H7 (cell line): ENCODE results near the gene PTPRN2. TPM values are rescaled to one million over a fixed set of nuclear protein-coding genes. Genes with fewer than 3 reads are reported as not detected.

Experiments used
- DNase-seq: peaks from one replicate; pipeline ENCODE4 v3.0.0; 2012
- H3K27me3 ChIP-seq: 2 replicates; pipeline ENCODE4 v1.6.0; 2011; ENCODE audit warnings: mild to moderate bottlenecking, low read length; ENCODE audit not compliant: control insufficient read depth, insufficient read depth
- H3K36me3 ChIP-seq: replicated peaks from 2 replicates; pipeline ENCODE4 v1.5.1; 2011; ENCODE audit warnings: low read length; ENCODE audit not compliant: control insufficient read depth, insufficient read depth
- H3K4me3 ChIP-seq: 2 replicates; pipeline ENCODE4 v1.5.1; 2011; ENCODE audit warnings: low read depth, mild to moderate bottlenecking, control low read depth, low read length, moderate library complexity; ENCODE audit not compliant: insufficient read depth
- total RNA-seq: library from RNA; depleted of rRNA; stranded (reverse); fragments of >200 nt; shearing (Covaris generic); gene quantifications from 2 replicates; pipeline ENCODE4 v1.2.3, GENCODE V29; 2014

Gene PTPRN2
- total RNA-seq, 1 experiment from 2014 or later, result 0.80 TPM

GRCh38 chr7:157544980-157545680 is 1042.5 kb downstream of the PTPRN2 start:
- DNase-seq, result no peak
- Histone ChIP-seq H3K4me3 (no peak overlapping the region), H3K36me3 (no peaks in the 10 kb centered on the region), H3K27me3 (no peaks in the 10 kb centered on the region)

DNA sequence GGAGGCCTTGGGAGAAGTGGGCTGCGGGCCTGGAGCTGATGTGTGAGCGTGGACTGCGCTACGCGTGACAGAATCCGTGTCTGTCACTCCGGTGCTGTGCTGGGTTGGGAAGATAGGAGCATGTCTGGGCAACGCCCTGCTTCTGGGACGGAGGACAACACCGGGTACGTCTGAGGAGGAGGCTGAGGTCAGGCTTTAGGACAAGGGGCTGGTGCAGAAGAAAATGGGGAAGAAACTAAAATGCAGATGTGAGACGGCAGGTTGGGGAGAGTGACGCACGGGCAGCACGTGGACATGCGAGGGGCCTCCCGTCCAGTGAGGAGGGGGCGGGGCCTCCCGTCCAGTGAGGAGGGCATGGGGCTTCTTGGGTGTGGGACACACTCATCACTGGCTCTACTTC is 1043.4 kb downstream of the PTPRN2 start:
- no peaks in the 10 kb centered on the region for H3K36me3 ChIP-seq
- no peak overlapping the region for H3K4me3 ChIP-seq
- no peak for DNase-seq
- no peaks in the 10 kb centered on the region for H3K27me3 ChIP-seq

GRCh38 chr7:157543791-157544190 is 1043.8 kb downstream of the PTPRN2 start:
- DNase-seq, result no peak
- no peaks in the 10 kb centered on the region for H3K27me3 ChIP-seq
- H3K4me3 ChIP-seq, result no peak overlapping the region
- no peaks in the 10 kb centered on the region for H3K36me3 ChIP-seq

- H3K36me3 ChIP-seq, result no peaks in the 10 kb centered on the region
- no peak for DNase-seq
- H3K4me3 ChIP-seq, result no peak overlapping the region
- H3K27me3 ChIP-seq, result no peaks in the 10 kb centered on the region
These were observed 1044.3 kb downstream of the PTPRN2 start for GRCh38 chr7:157543276-157543675.

GRCh38 chr7:157542068-157543021 is 1045.3 kb downstream of the PTPRN2 start:
- H3K27me3 ChIP-seq, result no peaks in the 10 kb centered on the region
- peak; percentile 61 for DNase-seq
- no peaks in the 10 kb centered on the region for H3K36me3 ChIP-seq
- H3K4me3 ChIP-seq, result no peak overlapping the region

GRCh38 chr7:157541295-157542067 is 1046.1 kb downstream of the PTPRN2 start:
- Histone ChIP-seq H3K36me3 (no peaks in the 10 kb centered on the region), H3K4me3 (no peak overlapping the region), H3K27me3 (no peaks in the 10 kb centered on the region)
- DNase-seq, result peak; percentile 40

DNA sequence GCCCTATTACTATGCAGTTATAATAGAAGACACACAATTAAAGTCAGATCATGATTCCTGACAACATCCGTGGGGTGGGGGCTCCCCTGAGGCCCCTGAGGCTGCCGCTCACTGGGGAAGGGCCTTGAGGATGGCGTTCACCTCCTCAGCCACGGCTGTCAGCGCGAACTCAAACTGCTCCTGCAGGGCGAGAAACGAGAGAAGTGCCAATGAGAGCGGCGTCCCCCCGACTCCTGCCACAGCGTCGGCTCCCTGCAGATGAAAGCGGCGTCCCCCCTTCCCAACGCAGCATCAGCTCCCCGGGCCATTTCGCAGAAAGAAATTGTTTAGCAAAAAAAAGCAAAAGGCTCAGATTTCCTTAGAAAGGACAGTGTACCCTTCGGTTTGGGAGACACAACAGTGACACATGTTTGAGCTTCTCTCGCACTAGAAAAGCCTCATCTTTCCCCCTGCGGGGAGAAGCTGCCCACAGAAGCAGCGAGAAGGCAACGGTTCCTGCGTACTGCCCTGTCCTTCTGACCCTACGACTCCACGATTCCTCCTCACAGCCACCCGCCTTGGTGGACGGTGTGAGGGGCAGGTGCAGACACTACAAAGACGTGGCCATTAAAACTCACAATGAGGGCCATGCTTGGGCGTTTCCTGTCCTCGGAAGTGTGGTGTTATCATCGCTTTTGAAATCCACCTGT is 1046.9 kb downstream of the PTPRN2 start:
- no peaks in the 10 kb centered on the region for H3K27me3 ChIP-seq
- no peaks in the 10 kb centered on the region for H3K36me3 ChIP-seq
- DNase-seq, result peak; percentile 49

GRCh38 chr7:157540020-157540419 is 1047.6 kb downstream of the PTPRN2 start:
- Histone ChIP-seq H3K4me3 (no peak overlapping the region), H3K27me3 (no peaks in the 10 kb centered on the region), H3K36me3 (no peaks in the 10 kb centered on the region)
- DNase-seq, result no peak

More for the DNA sequence above, 1046.9 kb downstream of the PTPRN2 start:
- no peak overlapping the region for H3K4me3 ChIP-seq

DNA sequence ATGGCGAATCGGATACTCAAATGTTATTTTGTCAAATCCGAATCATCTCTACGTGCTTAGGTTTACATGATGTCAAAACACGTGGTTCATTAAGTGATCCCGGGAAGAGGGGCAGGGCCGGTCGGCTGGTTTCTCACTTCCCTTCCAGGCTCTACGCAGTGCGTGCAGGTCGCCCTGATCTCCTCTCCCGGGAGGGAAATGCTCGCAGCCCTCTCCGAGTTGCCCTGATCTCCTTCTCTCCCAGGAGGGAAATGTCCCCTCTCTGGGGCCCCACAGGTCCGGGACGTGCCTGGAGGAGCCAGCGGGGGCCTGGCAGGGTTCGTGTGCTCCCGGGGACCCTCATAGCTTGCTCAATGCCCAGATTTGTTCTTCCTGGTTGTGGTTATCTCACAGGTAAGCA is 1048.1 kb downstream of the PTPRN2 start:
- Histone ChIP-seq H3K36me3 (no peaks in the 10 kb centered on the region), H3K27me3 (no peaks in the 10 kb centered on the region), H3K4me3 (no peak overlapping the region)
- DNase-seq, result peak; percentile 36

GRCh38 chr7:157538735-157539134 is 1048.9 kb downstream of the PTPRN2 start:
- DNase-seq, result no peak
- Histone ChIP-seq H3K4me3 (no peak overlapping the region), H3K36me3 (no peaks in the 10 kb centered on the region), H3K27me3 (no peaks in the 10 kb centered on the region)

DNA sequence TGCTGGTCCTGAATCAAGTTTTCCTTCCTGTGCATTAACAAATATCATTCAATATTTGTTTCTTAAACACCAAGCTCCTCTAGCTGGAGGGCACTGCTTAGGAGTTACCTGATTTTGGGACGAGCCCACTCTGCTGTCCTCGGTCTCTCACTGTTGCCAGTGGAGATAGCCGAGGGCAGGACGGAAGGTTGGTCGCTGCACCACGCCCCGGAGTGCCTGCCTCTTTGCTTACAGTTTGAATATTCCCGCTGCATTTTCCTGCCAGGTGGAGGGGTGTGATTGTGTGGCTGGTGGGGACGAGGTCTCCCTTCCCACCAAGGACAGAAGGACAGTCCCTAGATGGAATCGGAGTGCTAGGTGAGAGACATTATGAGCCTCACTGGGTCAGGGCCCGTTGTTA is 1049.3 kb downstream of the PTPRN2 start:
- Histone ChIP-seq H3K27me3 (no peaks in the 10 kb centered on the region), H3K4me3 (no peak overlapping the region), H3K36me3 (no peaks in the 10 kb centered on the region)
- DNase-seq, result no peak

GRCh38 chr7:157537056-157537455 is 1050.6 kb downstream of the PTPRN2 start:
- no peak overlapping the region for H3K4me3 ChIP-seq
- no peak for DNase-seq

DNA sequence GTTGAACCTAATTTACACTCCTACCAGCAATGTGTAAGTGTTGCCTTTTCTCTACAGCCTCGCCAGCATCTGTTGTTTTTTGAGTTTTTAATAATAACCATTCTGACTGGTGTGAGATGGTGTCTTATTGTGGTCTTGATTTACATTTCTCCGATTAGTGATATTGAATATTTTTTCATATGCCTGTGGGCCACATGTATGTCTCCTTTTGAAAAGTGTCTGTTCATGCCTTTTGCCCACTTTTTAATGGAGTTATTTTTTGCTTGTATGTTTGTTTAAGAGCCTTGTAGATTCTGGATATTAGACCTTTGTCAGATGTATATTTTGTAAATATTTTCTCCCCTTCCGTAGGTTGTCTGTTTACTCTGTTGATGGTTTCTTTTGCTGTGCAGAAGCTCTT is 1055.6 kb downstream of the PTPRN2 start:
- Histone ChIP-seq H3K27me3 (no peaks in the 10 kb centered on the region), H3K36me3 (no peaks in the 10 kb centered on the region), H3K4me3 (no peak overlapping the region)
- DNase-seq, result no peak

More at GRCh38 chr7:157537056-157537455, 1050.6 kb downstream of the PTPRN2 start:
- H3K27me3 ChIP-seq, result no peaks in the 10 kb centered on the region
- H3K36me3 ChIP-seq, result no peaks in the 10 kb centered on the region
